Measurements from ENCODE around the gene TMEM82.

The TMEM82 gene

DNA sequence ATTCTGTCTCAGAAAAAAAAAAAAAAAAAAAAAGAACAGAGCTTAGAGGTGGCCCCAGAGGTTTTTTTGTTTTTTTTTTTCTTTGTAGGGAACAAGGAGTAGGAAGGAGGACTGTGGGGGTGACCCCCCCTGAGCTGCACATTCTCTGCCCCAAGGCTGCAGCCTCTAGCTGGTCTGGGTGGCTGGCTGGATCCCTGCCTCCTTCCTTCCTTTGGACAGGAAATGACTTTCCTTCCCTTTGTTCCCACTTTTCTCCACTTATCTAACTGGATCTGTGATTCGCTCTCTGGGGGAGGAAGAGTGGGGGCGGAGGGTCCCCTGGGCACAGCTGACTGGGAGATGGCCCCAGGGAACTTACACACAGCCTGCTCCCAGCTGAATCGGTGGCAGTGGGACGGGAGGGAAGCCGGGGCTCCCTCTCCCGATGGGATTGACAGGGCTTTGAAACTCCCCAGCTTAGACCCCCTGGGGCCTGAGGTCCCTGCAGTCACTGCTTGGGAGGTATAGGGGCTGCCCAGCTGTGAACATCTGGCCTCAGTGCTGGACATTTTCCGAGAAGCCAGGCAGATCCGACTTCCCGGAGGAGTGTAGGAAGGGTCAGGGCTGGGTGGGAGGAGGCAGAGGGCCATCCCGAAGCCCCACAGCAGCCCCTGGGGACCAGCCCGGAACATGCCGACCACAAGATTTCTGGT lies 18.4 kb downstream of the TMEM82 start:
- TF ChIP-seq, protein P1, sequence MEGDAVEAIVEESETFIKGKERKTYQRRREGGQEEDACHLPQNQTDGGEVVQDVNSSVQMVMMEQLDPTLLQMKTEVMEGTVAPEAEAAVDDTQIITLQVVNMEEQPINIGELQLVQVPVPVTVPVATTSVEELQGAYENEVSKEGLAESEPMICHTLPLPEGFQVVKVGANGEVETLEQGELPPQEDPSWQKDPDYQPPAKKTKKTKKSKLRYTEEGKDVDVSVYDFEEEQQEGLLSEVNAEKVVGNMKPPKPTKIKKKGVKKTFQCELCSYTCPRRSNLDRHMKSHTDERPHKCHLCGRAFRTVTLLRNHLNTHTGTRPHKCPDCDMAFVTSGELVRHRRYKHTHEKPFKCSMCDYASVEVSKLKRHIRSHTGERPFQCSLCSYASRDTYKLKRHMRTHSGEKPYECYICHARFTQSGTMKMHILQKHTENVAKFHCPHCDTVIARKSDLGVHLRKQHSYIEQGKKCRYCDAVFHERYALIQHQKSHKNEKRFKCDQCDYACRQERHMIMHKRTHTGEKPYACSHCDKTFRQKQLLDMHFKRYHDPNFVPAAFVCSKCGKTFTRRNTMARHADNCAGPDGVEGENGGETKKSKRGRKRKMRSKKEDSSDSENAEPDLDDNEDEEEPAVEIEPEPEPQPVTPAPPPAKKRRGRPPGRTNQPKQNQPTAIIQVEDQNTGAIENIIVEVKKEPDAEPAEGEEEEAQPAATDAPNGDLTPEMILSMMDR (IDR thresholded peaks at IDR 0.05; ENCODE audit: low read depth, low read length) = no peak
- peaks cover 7% of the 10 kb centered on the region for H3K36me3 ChIP-seq
- no peaks in the 10 kb centered on the region for H3K9me3 ChIP-seq (ENCODE audit: severe bottlenecking)
- H3K27me3 ChIP-seq (ENCODE audit: insufficient read depth, low read depth, severe bottlenecking) = no peaks in the 10 kb centered on the region
- H3K4me3 ChIP-seq (ENCODE audit: low read depth, low read length) = no peak overlapping the region
- no peak for DNase-seq
- no peak overlapping the region for H3K27ac ChIP-seq

DNA sequence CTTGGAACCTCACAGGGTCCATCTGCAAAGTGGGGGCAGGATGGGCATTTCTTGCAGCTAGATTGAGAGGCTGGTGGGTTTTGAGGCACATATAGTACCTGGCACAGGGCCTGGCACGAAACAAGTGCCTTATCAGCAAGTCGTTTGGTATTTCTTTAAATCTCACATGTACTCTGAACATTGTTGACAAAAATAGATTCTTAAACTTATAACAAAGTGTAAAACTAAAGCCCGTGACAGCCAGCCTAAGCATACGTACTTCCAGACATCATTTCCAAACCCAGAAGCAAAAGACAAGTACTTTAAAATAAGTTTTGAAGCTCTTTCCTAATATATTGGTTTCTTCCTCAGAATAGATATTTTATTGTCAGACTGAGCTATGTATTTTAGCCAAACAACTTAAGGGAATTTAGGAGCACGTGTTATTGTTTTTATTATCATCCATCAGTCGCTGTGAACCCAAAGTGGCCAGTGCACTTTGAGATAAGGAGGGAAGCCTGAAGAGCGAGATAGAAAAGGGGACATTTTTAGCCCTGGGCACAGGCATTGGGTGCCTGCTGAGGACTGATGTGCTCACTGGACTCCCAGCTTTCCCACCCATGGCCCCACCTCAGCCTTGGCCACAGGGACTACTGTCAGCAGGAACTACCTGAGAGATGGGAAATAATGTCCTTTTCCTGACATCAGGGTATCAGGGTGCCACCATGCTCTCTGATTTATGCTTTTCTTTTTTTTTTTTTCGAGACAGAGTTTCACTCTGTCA lies 19.2 kb downstream of the TMEM82 start:
- TF ChIP-seq, protein P1 (IDR thresholded peaks at IDR 0.05; ENCODE audit: low read depth, low read length) = no peak
- H3K36me3 ChIP-seq = peaks cover 12% of the 10 kb centered on the region
- DNase-seq = no peak
- no peaks in the 10 kb centered on the region for H3K9me3 ChIP-seq (ENCODE audit: severe bottlenecking)
- H3K4me3 ChIP-seq (ENCODE audit: low read depth, low read length) = no peak overlapping the region
- H3K27me3 ChIP-seq (ENCODE audit: insufficient read depth, low read depth, severe bottlenecking) = no peaks in the 10 kb centered on the region
- no peak overlapping the region for H3K27ac ChIP-seq

DNA sequence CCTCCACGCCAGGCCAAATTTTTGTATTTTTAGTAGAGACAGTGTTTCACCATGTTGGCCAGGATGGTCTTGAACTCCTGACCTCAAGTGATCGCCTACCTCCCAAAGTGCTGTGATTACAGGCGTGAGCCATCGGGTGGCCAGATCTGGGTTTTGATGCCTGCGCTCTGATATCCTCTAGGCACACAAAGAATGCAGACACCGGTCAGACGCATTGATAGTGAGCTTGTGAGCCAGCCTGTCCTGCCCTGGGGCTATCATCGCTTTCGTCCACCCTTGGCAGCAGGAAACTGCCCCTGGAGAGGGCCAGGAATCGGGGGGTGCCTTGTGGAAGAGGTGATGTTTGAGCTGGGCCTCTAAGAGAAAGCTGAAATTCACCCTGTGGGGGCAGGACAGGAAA lies 20.2 kb downstream of the TMEM82 start:
- no peak overlapping the region for H3K27ac ChIP-seq
- TF ChIP-seq, protein P1 (IDR thresholded peaks at IDR 0.05; ENCODE audit: low read depth, low read length) = no peak
- H3K9me3 ChIP-seq (ENCODE audit: severe bottlenecking) = no peaks in the 10 kb centered on the region
- H3K36me3 ChIP-seq = peaks cover 12% of the 10 kb centered on the region
- H3K27me3 ChIP-seq (ENCODE audit: insufficient read depth, low read depth, severe bottlenecking) = no peaks in the 10 kb centered on the region
- no peak overlapping the region for H3K4me3 ChIP-seq (ENCODE audit: low read depth, low read length)
- no peak for DNase-seq

DNA sequence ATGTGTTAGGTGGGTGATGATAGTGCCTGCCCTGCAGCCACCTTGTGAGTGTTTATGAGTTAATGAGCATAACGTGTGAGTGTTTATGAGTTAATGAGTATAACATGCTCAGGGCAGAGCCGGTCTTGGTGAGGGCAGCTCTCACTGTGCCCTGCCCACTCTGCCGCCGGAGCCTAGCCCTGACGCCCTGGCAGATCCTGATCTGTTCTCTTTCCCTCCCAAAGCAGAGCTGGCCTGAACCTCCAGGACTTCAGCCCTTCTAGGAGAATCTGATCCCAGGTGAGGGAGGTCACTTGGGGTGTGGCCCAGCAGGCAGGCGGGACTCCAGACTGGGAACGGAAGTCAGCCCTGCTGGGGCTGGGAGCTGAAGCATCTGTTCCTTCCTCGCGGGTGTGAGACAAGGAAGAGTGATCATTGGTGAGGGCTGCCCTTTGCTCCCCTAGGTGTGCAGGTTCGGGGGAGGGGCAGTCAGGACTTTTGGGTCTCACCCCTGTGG lies 22.0 kb downstream of the TMEM82 start:
- Histone ChIP-seq H3K27ac (no peak overlapping the region), H3K4me3 (ENCODE audit: low read depth, low read length) (no peak overlapping the region), H3K36me3 (peaks cover 15% of the 10 kb centered on the region), H3K27me3 (ENCODE audit: insufficient read depth, low read depth, severe bottlenecking) (no peaks in the 10 kb centered on the region), H3K9me3 (ENCODE audit: severe bottlenecking) (no peaks in the 10 kb centered on the region)
- DNase-seq = peak; percentile 67
- TF ChIP-seq, protein P1 (IDR thresholded peaks at IDR 0.05; ENCODE audit: low read depth, low read length) = no peak

DNA sequence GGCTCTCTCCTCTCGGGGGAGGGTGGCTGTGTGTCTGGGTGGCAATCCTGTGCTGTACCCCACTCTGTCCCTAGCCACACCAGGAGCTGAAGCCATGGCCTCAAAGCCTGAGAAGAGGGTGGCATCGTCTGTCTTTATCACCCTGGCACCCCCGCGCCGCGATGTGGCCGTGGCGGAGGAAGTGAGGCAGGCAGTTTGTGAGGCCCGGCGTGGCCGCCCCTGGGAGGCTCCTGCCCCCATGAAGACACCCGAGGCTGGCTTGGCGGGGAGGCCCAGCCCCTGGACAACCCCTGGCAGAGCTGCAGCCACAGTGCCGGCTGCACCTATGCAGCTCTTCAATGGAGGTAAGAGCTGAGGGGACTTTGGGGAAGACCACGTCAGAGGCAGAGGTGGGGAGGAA lies 22.6 kb downstream of the TMEM82 start:
- no peak overlapping the region for H3K27ac ChIP-seq
- H3K9me3 ChIP-seq (ENCODE audit: severe bottlenecking) = no peaks in the 10 kb centered on the region
- no peaks in the 10 kb centered on the region for H3K27me3 ChIP-seq (ENCODE audit: insufficient read depth, low read depth, severe bottlenecking)
- no peak overlapping the region for H3K4me3 ChIP-seq (ENCODE audit: low read depth, low read length)
- DNase-seq = no peak
- peaks cover 15% of the 10 kb centered on the region for H3K36me3 ChIP-seq
- TF ChIP-seq, protein P1 (IDR thresholded peaks at IDR 0.05; ENCODE audit: low read depth, low read length) = no peak
